ENCODE measurements around the gene TUBB2B. TPM values are rescaled to one million over a fixed set of nuclear protein-coding genes. Genes with fewer than 3 reads are reported as not detected.

Gene TUBB2B
- polyA plus RNA-seq, 3 donors, result 0.15 to 3.5 TPM; not detected in 1

DNA sequence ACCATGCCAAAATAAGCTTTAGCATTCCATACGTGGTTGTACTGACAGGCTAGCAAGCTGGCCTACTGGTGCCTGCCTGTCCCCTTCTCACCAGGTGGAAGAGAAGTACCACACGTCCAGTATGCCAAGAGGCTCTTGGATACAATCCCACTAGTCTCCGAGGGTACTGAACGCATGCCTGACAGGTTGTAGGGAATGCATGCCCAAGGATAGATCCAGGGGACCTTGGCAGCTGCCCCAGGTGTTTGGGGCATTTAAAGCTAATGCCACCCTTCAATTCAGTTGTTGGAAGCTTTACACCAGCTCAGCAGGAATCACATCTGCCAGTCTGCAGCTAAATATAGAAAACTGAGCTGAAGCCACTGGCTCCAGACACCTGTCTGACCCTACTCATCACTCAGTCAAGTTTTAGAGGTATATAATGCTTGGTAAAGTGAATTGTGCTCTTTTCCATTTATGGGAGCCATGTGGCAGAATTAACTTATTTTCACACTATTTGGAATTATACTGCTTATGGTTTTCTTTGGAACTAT, 4.9 kb downstream of the TUBB2B start:
- H3K4me1 ChIP-seq (ENCODE audit: control insufficient read depth in 1 of 2, insufficient read depth in 2 of 2, low read length in 2 of 2), result peaks cover 9 to 12% of the 10 kb centered on the region in 2 donors
- Mint-ChIP-seq H3K27me3 (ENCODE audit: low read depth in 3 of 3) (peaks cover 44 to 65% (median 48%) of the 10 kb centered on the region in 3 donors), H3K9me3 (peaks cover 0 to 16% (median 3%) of the 10 kb centered on the region in 7 donors), H3K4me1 (peaks cover 7% of the 10 kb centered on the region), H3K4me3 (no peak overlapping the region), H3K36me3 (no peaks in the 10 kb centered on the region), H3K27ac (no peak overlapping the region)
- peaks cover 0 to 6% of the 10 kb centered on the region in 2 donors for H3K9me3 ChIP-seq (replicated peaks in 1 of 2; ENCODE audit: control insufficient read depth in 1 of 2, insufficient read depth in 1 of 2, low read length in 2 of 2)
- H4K20me1 ChIP-seq (ENCODE audit: insufficient read depth, low read length), result no peaks in the 10 kb centered on the region
- H3K4me2 ChIP-seq (replicated peaks; ENCODE audit: extremely low read depth, low read length, poor library complexity, severe bottlenecking), result no peak overlapping the region
- WGBS (ENCODE audit: insufficient coverage), result 96% methylated on average over 4 of the region's 4 CpGs
- no peak overlapping the region for H3K9ac ChIP-seq (ENCODE audit: insufficient read depth, low read length, poor library complexity, severe bottlenecking)
- TF ChIP-seq, protein P1, sequence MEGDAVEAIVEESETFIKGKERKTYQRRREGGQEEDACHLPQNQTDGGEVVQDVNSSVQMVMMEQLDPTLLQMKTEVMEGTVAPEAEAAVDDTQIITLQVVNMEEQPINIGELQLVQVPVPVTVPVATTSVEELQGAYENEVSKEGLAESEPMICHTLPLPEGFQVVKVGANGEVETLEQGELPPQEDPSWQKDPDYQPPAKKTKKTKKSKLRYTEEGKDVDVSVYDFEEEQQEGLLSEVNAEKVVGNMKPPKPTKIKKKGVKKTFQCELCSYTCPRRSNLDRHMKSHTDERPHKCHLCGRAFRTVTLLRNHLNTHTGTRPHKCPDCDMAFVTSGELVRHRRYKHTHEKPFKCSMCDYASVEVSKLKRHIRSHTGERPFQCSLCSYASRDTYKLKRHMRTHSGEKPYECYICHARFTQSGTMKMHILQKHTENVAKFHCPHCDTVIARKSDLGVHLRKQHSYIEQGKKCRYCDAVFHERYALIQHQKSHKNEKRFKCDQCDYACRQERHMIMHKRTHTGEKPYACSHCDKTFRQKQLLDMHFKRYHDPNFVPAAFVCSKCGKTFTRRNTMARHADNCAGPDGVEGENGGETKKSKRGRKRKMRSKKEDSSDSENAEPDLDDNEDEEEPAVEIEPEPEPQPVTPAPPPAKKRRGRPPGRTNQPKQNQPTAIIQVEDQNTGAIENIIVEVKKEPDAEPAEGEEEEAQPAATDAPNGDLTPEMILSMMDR (IDR thresholded peaks at IDR 0.05), result no peak
- no peak for DNase-seq
- H2AFZ ChIP-seq (ENCODE audit: insufficient read depth, low read depth, low read length, poor library complexity, severe bottlenecking), result no peak overlapping the region
- peaks cover 33 to 50% of the 10 kb centered on the region in 2 donors for H3K27me3 ChIP-seq (ENCODE audit: control insufficient read depth in 2 of 2, insufficient read depth in 2 of 2, low read length in 2 of 2)
- H3K4me3 ChIP-seq (replicated peaks in 1 of 3; ENCODE audit: low read depth in 2 of 3, low read length in 3 of 3), result no peak overlapping the region
- H3K36me3 ChIP-seq (replicated peaks in 1 of 2; ENCODE audit: control insufficient read depth in 1 of 2, insufficient read depth in 2 of 2, low read length in 2 of 2), result no peaks in the 10 kb centered on the region
- no peak overlapping the region for H3K27ac ChIP-seq (ENCODE audit: low read depth in 1 of 2, low read length in 2 of 2)
- no peaks in the 10 kb centered on the region for H3K79me2 ChIP-seq (ENCODE audit: insufficient read depth, low read length)
- intact Hi-C loops (cut with micrococcal nuclease), result no loop called here

- Histone ChIP-seq H3K9me3 (replicated peaks in 1 of 2; ENCODE audit: control insufficient read depth in 1 of 2, insufficient read depth in 1 of 2, low read length in 2 of 2) (peaks cover 0 to 4% of the 10 kb centered on the region in 2 donors), H3K79me2 (ENCODE audit: insufficient read depth, low read length) (no peaks in the 10 kb centered on the region), H3K36me3 (replicated peaks in 1 of 2; ENCODE audit: control insufficient read depth in 1 of 2, insufficient read depth in 2 of 2, low read length in 2 of 2) (no peaks in the 10 kb centered on the region), H3K9ac (ENCODE audit: insufficient read depth, low read length, poor library complexity, severe bottlenecking) (no peak overlapping the region), H3K27ac (ENCODE audit: low read depth in 1 of 2, low read length in 2 of 2) (no peak overlapping the region), H3K4me1 (ENCODE audit: control insufficient read depth in 1 of 2, insufficient read depth in 2 of 2, low read length in 2 of 2) (peaks cover 0 to 2% of the 10 kb centered on the region in 2 donors), H4K20me1 (ENCODE audit: insufficient read depth, low read length) (no peaks in the 10 kb centered on the region), H2AFZ (ENCODE audit: insufficient read depth, low read depth, low read length, poor library complexity, severe bottlenecking) (no peak overlapping the region), H3K4me2 (replicated peaks; ENCODE audit: extremely low read depth, low read length, poor library complexity, severe bottlenecking) (no peak overlapping the region), H3K27me3 (ENCODE audit: control insufficient read depth in 2 of 2, insufficient read depth in 2 of 2, low read length in 2 of 2) (peaks cover 25 to 44% of the 10 kb centered on the region in 2 donors), H3K4me3 (replicated peaks in 1 of 3; ENCODE audit: low read depth in 2 of 3, low read length in 3 of 3) (no peak overlapping the region)
- Mint-ChIP-seq H3K9me3 (peaks cover 0 to 16% (median 3%) of the 10 kb centered on the region in 7 donors), H3K36me3 (no peaks in the 10 kb centered on the region), H3K4me3 (no peak overlapping the region), H3K4me1 (peaks cover 2% of the 10 kb centered on the region), H3K27me3 (ENCODE audit: low read depth in 3 of 3) (peaks cover 39 to 55% (median 39%) of the 10 kb centered on the region in 3 donors), H3K27ac (no peak overlapping the region)
- DNase-seq, result no peak
- TF ChIP-seq, protein P1 (IDR thresholded peaks at IDR 0.05), result no peak
- intact Hi-C loops (cut with micrococcal nuclease), result no loop called here
- WGBS (ENCODE audit: insufficient coverage), result 100% methylated on average over 2 of the region's 4 CpGs
These were observed 5.9 kb downstream of the TUBB2B start for GRCh38 chr6:3221578-3221977.

All from CD14-positive monocyte (primary cell).